B cell (primary cell): Measurements from ENCODE around the gene ZDHHC7. TPM values are rescaled to one million over a fixed set of nuclear protein-coding genes. Genes with fewer than 3 reads are reported as not detected.

Source experiments
- ATAC-seq: fragments of 200-7000 bp; cut with Tn5 transposase; one replicate; pipeline ENCODE4 v1.10.0; 2021; ENCODE audit warnings: low read depth, mild to moderate bottlenecking, moderate number of reproducible peaks, moderate library complexity
- CTCF ChIA-PET: fragments of 350-600 bp; sonication (Branson Sonifier 250); formaldehyde crosslinking; loops from one replicate; lab custom pipeline; 2021; ENCODE audit warnings: antibody characterized with exemption, inconsistent platforms; lab: Charles Lee
- POLR2A ChIA-PET: fragments of 350-600 bp; sonication (Branson Sonifier 250); formaldehyde crosslinking; loops from one replicate; lab custom pipeline; 2021; ENCODE audit warnings: antibody characterized with exemption; lab: Charles Lee
- DNase-seq: peaks from one replicate; pipeline ENCODE4 v3.0.0; 2013
- H2AFZ ChIP-seq: 2 replicates; pipeline ENCODE4 v1.6.1; 2012; ENCODE audit warnings: mild to moderate bottlenecking, low read depth, low read length; ENCODE audit not compliant: insufficient read depth, poor library complexity, severe bottlenecking
- H3K27ac ChIP-seq, 2 donors: 1 replicate in 1 of 2; 2 replicates in 1 of 2; pipeline ENCODE4 v1.5.1; 2012 to 2013; ENCODE audit warnings: low read length in 2 of 2, mild to moderate bottlenecking in 2 of 2, moderate library complexity in 1 of 2
- H3K27me3 ChIP-seq, 4 experiments: fragments of 200-600 bp in 1 of 4; sonication (generic) in 1 of 4; replicated peaks in 1 of 4; 1 replicate in 2 of 4; 2 replicates in 2 of 4; pipeline versions ENCODE4 v1.6.1 to v1.7.0; 2013 to 2016; ENCODE audit warnings: low read length in 3 of 4, mild to moderate bottlenecking in 2 of 4, mixed read lengths in 1 of 4, moderate library complexity in 1 of 4; ENCODE audit not compliant: insufficient read depth in 4 of 4, control insufficient read depth in 3 of 4; ENCODE audit errors: control extremely low read depth in 1 of 4
- H3K36me3 ChIP-seq, 2 experiments: replicated peaks in 1 of 2; 1 replicate in 1 of 2; 2 replicates in 1 of 2; pipeline versions ENCODE4 v1.6.1 to v1.7.1; 2013; ENCODE audit warnings: low read length in 1 of 2; ENCODE audit not compliant: insufficient read depth in 2 of 2, control insufficient read depth in 1 of 2; ENCODE audit errors: control extremely low read depth in 1 of 2, extremely low read depth in 1 of 2
- H3K4me1 ChIP-seq, 2 donors: fragments of 200-600 bp in 1 of 2; sonication (generic) in 1 of 2; 1 replicate in 1 of 2; 2 replicates in 1 of 2; pipeline versions ENCODE4 v1.5.1 to v1.6.1; 2013 to 2017; ENCODE audit warnings: low read length in 2 of 2; ENCODE audit not compliant: control insufficient read depth in 2 of 2, insufficient read depth in 2 of 2
- H3K4me2 ChIP-seq: replicated peaks from 2 replicates; pipeline ENCODE3; 2012; ENCODE audit warnings: mild to moderate bottlenecking, low read depth, low read length; ENCODE audit not compliant: poor library complexity, severe bottlenecking
- H3K4me3 ChIP-seq, 5 experiments: fragments of 200-600 bp in 1 of 5; sonication (generic) in 1 of 5; 1 replicate in 3 of 5; 2 replicates in 2 of 5; pipeline versions ENCODE4 v1.5.1 to v1.7.0; 2011 to 2016; ENCODE audit warnings: low read length in 4 of 5, mild to moderate bottlenecking in 4 of 5, low read depth in 2 of 5, control low read depth in 1 of 5, moderate library complexity in 1 of 5; ENCODE audit not compliant: insufficient read depth in 1 of 5; ENCODE audit errors: control extremely low read depth in 1 of 5, extremely low read depth in 1 of 5
- H3K79me2 ChIP-seq: fragments of 200-600 bp; sonication (generic); one replicate; pipeline ENCODE4 v1.6.0; 2016; ENCODE audit warnings: low read length; ENCODE audit not compliant: control insufficient read depth, insufficient read depth
- H3K9ac ChIP-seq: fragments of 200-600 bp; sonication (generic); 2 replicates; pipeline ENCODE4 v1.6.1; 2017; ENCODE audit warnings: mild to moderate bottlenecking, low read length, moderate library complexity
- H3K9me3 ChIP-seq, 3 donors: one replicate each; pipeline versions ENCODE4 v1.6.1 to v1.7.1; 2013; ENCODE audit warnings: low read length in 2 of 3; ENCODE audit not compliant: control insufficient read depth in 2 of 3, insufficient read depth in 1 of 3; ENCODE audit errors: control extremely low read depth in 1 of 3
- H4K20me1 ChIP-seq: 2 replicates; pipeline ENCODE4 v1.6.0; 2012; ENCODE audit warnings: mild to moderate bottlenecking, low read length; ENCODE audit not compliant: insufficient read depth, control insufficient read depth, poor library complexity, severe bottlenecking
- H3K27ac Mint-ChIP-seq: one replicate; pipeline ENCODE4 v1.8.0; 2021; ENCODE audit warnings: mixed read lengths
- H3K27me3 Mint-ChIP-seq: one replicate; pipeline ENCODE4 v1.8.0; 2021; ENCODE audit warnings: mixed read lengths
- H3K4me1 Mint-ChIP-seq: one replicate; pipeline ENCODE4 v1.8.0; 2021; ENCODE audit warnings: mixed read lengths
- H3K4me3 Mint-ChIP-seq: one replicate; pipeline ENCODE4 v1.8.0; 2021; ENCODE audit warnings: mixed read lengths
- H3K9me3 Mint-ChIP-seq: one replicate; pipeline ENCODE4 v1.8.0; 2022; ENCODE audit warnings: mixed read lengths; ENCODE audit not compliant: insufficient read depth
- EZH2 ChIP-seq: IDR thresholded peaks from 2 replicates; pipeline ENCODE4 v1.6.1; 2012; ENCODE audit warnings: borderline replicate concordance, low read depth, mild to moderate bottlenecking, moderate library complexity, low read length; ENCODE audit not compliant: insufficient read depth, poor library complexity, severe bottlenecking
- WGBS: methylation state at CpG from one replicate; pipeline ENCODE4 v1.1.5; 2013; ENCODE audit warnings: missing lambda C conversion rate; ENCODE audit not compliant: insufficient coverage; 5-methylcytosine and 5-hydroxymethylcytosine counted together
- intact Hi-C: fragments of 100-400 bp; cut with micrococcal nuclease; formaldehyde crosslinking; loops from one replicate; pipeline ENCODE4 v1.10.0; 2022
- polyA plus RNA-seq: library from polyadenylated mRNA; depleted of rRNA; stranded (reverse); fragments of >200 nt; gene quantifications from 2 replicates; pipeline ENCODE4 v1.2.3, GENCODE V29; 2012
- total RNA-seq, 2 donors: library from RNA; stranded (reverse); fragments of 120-200 nt in 1 of 2; gene quantifications; 1 replicate in 1 of 2; 2 replicates in 1 of 2; pipeline versions ENCODE4 v1.2.3 to v1.2.4, GENCODE V29; 2013 to 2022
- TF ChIP-seq, protein P1 (sequence below): fragments of 200-600 bp; IDR thresholded peaks from one replicate; pipeline ENCODE4 v1.8.0; 2022; ENCODE audit warnings: antibody characterized with exemption, mild to moderate bottlenecking

The ZDHHC7 gene
- total and polyA plus RNA-seq, 2 donors (not counting 1 experiment from before 2014, with no cell fraction given), result 25.2 to 36.1 TPM

DNA sequence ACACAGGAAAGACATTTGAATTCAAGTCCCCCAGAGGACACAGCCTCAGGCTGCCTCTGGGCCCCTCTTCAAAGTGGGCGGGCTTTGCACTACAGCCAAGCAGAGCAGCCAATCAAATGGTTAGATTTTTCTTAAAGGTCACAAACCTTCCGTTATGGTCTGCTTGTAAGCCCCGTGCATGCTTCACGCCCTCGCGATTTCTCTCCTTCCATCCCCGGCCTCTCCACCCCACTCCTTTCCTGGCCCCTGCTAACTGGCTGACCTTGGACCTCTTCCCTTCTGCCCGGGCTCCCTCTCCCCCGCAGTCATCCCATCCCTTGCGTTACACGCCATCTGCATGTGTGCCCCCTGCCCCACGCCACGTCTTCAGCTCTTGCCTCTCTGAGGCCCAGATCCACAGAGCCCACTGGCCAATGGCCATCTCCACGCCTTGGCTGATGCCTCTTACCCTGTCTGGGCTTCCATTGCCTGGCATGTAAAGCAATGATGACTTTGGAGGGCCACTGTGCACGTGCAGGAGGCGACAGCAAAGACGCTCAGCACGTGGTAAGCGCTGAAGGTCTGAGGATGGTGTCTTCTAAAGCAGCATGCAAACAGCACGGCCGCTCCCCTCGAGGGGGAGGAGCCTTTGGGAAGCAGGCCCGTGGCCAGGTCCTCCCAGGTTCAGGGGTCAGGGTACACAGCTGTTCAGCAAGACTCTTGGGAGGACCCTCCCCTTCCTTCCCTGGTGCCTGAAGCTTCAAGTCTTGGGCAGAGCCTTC is 86.8 kb downstream of the ZDHHC7 start:
- Mint-ChIP-seq H3K4me3 (no peak overlapping the region), H3K27ac (no peak overlapping the region), H3K27me3 (peaks cover 8% of the 10 kb centered on the region), H3K9me3 (no peaks in the 10 kb centered on the region), H3K4me1 (peaks cover 1% of the 10 kb centered on the region)
- no peak overlapping the region for H3K4me2 ChIP-seq
- ChIA-PET POLR2A (no interaction called here), CTCF (interaction anchor here (0.8 to 3.3 kb wide), 7 partner anchors 14 to 167 kb away, joined by 3 to 22 read pairs (median 7); no protein-coding TSS in a partner anchor)
- no peaks in the 10 kb centered on the region for H4K20me1 ChIP-seq
- 73% methylated on average over 23 of the region's 23 CpGs for WGBS
- TF ChIP-seq, protein P1, sequence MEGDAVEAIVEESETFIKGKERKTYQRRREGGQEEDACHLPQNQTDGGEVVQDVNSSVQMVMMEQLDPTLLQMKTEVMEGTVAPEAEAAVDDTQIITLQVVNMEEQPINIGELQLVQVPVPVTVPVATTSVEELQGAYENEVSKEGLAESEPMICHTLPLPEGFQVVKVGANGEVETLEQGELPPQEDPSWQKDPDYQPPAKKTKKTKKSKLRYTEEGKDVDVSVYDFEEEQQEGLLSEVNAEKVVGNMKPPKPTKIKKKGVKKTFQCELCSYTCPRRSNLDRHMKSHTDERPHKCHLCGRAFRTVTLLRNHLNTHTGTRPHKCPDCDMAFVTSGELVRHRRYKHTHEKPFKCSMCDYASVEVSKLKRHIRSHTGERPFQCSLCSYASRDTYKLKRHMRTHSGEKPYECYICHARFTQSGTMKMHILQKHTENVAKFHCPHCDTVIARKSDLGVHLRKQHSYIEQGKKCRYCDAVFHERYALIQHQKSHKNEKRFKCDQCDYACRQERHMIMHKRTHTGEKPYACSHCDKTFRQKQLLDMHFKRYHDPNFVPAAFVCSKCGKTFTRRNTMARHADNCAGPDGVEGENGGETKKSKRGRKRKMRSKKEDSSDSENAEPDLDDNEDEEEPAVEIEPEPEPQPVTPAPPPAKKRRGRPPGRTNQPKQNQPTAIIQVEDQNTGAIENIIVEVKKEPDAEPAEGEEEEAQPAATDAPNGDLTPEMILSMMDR, result no peak
- no peak for TF ChIP-seq EZH2
- intact Hi-C loops, result loop anchor here (1.0 kb wide), 1 partner anchor 28 kb away; no protein-coding TSS in a partner anchor
- H3K79me2 ChIP-seq, result no peaks in the 10 kb centered on the region
- no peak for DNase-seq
- ATAC-seq, result no peak
- no peak overlapping the region for H3K9ac ChIP-seq
- H3K36me3 ChIP-seq, result no peaks in the 10 kb centered on the region
- no peak overlapping the region for H2AFZ ChIP-seq
- H3K4me1 ChIP-seq, result no peaks in the 10 kb centered on the region
- H3K27me3 ChIP-seq, result no peaks in the 10 kb centered on the region
- H3K9me3 ChIP-seq, result no peaks in the 10 kb centered on the region
- H3K27ac ChIP-seq, result no peak overlapping the region
- H3K4me3 ChIP-seq, result no peak overlapping the region

Other genes starting within 250 kb of the ZDHHC7 start
- 0.25 and 0.63 TPM in 2 replicates for gene CRISPLD2, start 191.6 kb downstream of the ZDHHC7 start, total RNA-seq
- gene CRISPLD2, start 191.6 kb downstream of the ZDHHC7 start, polyA plus RNA-seq, result 0.37 and 0.50 TPM in 2 replicates
- 1.1 and 1.7 TPM in 2 replicates for gene KIAA0513, start 16.3 kb upstream of the ZDHHC7 start, total RNA-seq
- 1.1 and 2.1 TPM in 2 replicates for gene KIAA0513, start 16.3 kb upstream of the ZDHHC7 start, polyA plus RNA-seq
- gene CIBAR2, start 100.9 kb upstream of the ZDHHC7 start, total RNA-seq, result not detected in 2 replicates
- gene CIBAR2, start 100.9 kb upstream of the ZDHHC7 start, polyA plus RNA-seq, result not detected in 2 replicates